ENCODE measurements around the gene SLC35E1. TPM values are rescaled to one million over a fixed set of nuclear protein-coding genes. Genes with fewer than 3 reads are reported as not detected.

The SLC35E1 gene
- total RNA-seq, 1 donor from 2014 or later: 63.1 TPM

DNA sequence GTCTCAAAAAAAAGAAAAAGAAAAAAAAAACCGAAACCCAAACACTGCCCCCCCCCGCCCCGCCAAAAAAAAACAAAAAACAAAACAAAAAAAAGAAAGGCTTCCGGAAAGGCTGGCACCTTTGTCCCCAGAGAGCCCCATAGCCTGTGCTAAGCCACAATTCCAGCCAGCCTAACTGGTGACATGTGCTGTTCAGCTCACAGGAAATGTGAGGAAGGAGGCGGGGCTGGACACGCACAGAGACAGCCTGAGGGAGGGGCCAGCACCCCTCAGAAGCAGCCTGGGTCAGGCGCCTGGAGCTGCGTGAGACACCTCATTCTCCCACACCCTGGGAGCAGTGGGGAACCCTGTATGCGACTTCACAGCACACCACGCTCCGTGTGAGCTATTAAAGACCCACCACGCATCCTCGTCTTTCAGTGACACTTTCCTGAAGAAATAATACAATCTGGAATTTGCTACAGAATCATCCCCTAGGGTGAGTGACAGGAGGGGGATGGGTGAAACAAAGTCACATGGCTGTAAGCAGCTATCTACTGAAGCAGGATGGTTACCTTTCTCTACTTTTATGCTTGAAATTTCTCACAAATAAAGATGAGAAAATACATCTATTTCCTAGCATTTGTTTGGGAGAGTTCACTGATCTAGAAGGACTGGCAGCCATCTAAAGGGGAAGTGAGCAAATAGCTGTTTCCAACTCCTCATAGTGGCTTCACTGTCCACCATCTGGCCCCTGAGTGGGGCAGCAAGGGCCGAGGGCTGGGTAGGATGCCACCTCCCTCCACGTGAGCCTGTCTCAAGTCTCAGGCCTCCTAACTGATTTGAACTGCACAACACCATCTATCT, 12.3 kb upstream of the SLC35E1 start:
- Mint-ChIP-seq H3K27ac (ENCODE audit: unreplicated experiment) (peak overlapping the region; percentile 84), H3K4me3 (ENCODE audit: unreplicated experiment) (peak overlapping the region; percentile 67), H3K36me3 (ENCODE audit: low read depth, unreplicated experiment) (peaks cover 9% of the 10 kb centered on the region), H3K4me1 (ENCODE audit: low read depth, unreplicated experiment) (peaks cover 60% of the 10 kb centered on the region), H3K9me3 (ENCODE audit: unreplicated experiment) (peaks cover 2% of the 10 kb centered on the region), H3K27me3 (ENCODE audit: low read depth, unreplicated experiment) (no peaks in the 10 kb centered on the region)
- Histone ChIP-seq H3K9ac (ENCODE audit: low read length) (peak overlapping the region; percentile 55), H3K27me3 (ENCODE audit: insufficient read depth, low read length) (no peaks in the 10 kb centered on the region), H3K4me3 (ENCODE audit: insufficient read depth, low read depth, low read length) (no peak overlapping the region), H3K4me1 (ENCODE audit: insufficient read depth, low read length) (peaks cover 48% of the 10 kb centered on the region), H3K36me3 (ENCODE audit: insufficient read depth, low read length) (no peaks in the 10 kb centered on the region), H3K27ac (ENCODE audit: low read depth, low read length) (peak overlapping the region; percentile 36), H3K79me2 (ENCODE audit: insufficient read depth, low read length) (peaks cover 98% of the 10 kb centered on the region), H4K20me1 (ENCODE audit: insufficient read depth, low read length) (peaks cover 98% of the 10 kb centered on the region), H3K9me3 (ENCODE audit: insufficient read depth, low read depth, low read length) (no peaks in the 10 kb centered on the region), H3K4me2 (ENCODE audit: low read length) (peak overlapping the region; percentile 80), H2AFZ (ENCODE audit: low read depth, low read length) (no peak overlapping the region)
- FAIRE-seq: no peak
- peak; percentile 66 for DNase-seq (ENCODE audit: low read depth)
- TF ChIP-seq EZH2 (IDR thresholded peaks at IDR 0.05; ENCODE audit: insufficient read depth, low read length): no peak
- TF ChIP-seq, protein P1, sequence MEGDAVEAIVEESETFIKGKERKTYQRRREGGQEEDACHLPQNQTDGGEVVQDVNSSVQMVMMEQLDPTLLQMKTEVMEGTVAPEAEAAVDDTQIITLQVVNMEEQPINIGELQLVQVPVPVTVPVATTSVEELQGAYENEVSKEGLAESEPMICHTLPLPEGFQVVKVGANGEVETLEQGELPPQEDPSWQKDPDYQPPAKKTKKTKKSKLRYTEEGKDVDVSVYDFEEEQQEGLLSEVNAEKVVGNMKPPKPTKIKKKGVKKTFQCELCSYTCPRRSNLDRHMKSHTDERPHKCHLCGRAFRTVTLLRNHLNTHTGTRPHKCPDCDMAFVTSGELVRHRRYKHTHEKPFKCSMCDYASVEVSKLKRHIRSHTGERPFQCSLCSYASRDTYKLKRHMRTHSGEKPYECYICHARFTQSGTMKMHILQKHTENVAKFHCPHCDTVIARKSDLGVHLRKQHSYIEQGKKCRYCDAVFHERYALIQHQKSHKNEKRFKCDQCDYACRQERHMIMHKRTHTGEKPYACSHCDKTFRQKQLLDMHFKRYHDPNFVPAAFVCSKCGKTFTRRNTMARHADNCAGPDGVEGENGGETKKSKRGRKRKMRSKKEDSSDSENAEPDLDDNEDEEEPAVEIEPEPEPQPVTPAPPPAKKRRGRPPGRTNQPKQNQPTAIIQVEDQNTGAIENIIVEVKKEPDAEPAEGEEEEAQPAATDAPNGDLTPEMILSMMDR (IDR thresholded peaks at IDR 0.05; ENCODE audit: insufficient read depth, low read depth, low read length): no peak

DNA sequence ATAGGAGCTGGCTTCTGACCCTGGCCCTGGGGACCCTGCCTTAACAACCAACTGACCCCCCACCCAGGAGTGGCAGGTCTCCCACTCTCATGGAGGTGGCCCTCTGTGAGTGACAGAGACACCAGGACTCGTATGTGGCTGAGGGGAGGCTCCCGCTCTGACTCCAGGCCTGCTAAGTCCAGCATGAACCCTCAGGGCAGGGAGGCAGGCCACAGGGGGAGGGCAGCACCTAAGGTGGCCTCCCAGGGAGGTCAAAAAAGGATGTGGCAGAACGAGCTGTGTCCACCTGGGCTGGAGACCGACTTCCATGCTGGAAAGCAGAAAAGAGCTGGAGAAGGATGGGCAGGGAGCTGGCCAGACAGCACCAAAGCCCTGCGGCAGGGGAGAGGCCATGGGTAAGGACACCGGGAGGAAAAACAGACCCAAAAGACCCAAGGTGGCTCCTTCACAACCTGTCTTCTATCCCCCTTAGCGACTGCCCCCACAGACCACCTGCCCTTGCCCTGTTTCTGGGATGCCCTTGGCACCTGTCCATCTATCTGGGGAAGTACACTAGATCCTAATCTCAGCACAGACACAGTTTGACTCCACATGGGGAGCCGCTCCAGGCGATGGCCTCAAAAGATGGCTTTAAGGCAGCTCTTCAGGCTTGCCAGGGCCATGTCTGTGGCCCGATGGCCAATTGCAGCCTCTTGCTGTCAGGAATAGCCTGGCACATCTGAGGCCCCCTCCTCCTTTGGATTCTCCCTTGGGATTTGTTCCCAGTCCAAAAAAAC, 10.5 kb upstream of the SLC35E1 start:
- H3K36me3 ChIP-seq (ENCODE audit: insufficient read depth, low read length): peaks cover 2% of the 10 kb centered on the region
- Mint-ChIP-seq H3K36me3 (ENCODE audit: low read depth, unreplicated experiment) (peaks cover 15% of the 10 kb centered on the region), H3K27me3 (ENCODE audit: low read depth, unreplicated experiment) (no peaks in the 10 kb centered on the region), H3K4me3 (ENCODE audit: unreplicated experiment) (no peak overlapping the region), H3K9me3 (ENCODE audit: unreplicated experiment) (peaks cover 2% of the 10 kb centered on the region), H3K27ac (ENCODE audit: unreplicated experiment) (peak overlapping the region; percentile 75), H3K4me1 (ENCODE audit: low read depth, unreplicated experiment) (peaks cover 47% of the 10 kb centered on the region)
- peaks cover 35% of the 10 kb centered on the region for H3K4me1 ChIP-seq (ENCODE audit: insufficient read depth, low read length)
- no peak overlapping the region for H3K4me3 ChIP-seq (ENCODE audit: insufficient read depth, low read depth, low read length)
- DNase-seq (ENCODE audit: low read depth) (no peak), FAIRE-seq (no peak)
- no peak overlapping the region for H3K4me2 ChIP-seq (ENCODE audit: low read length)
- H4K20me1 ChIP-seq (ENCODE audit: insufficient read depth, low read length): peaks cover 98% of the 10 kb centered on the region
- H3K9ac ChIP-seq (ENCODE audit: low read length): no peak overlapping the region
- H3K27me3 ChIP-seq (ENCODE audit: insufficient read depth, low read length): no peaks in the 10 kb centered on the region
- TF ChIP-seq, protein P1 (IDR thresholded peaks at IDR 0.05; ENCODE audit: insufficient read depth, low read depth, low read length): no peak
- no peak for TF ChIP-seq EZH2 (IDR thresholded peaks at IDR 0.05; ENCODE audit: insufficient read depth, low read length)
- H3K27ac ChIP-seq (ENCODE audit: low read depth, low read length): no peak overlapping the region
- H3K79me2 ChIP-seq (ENCODE audit: insufficient read depth, low read length): peaks cover 97% of the 10 kb centered on the region
- no peak overlapping the region for H2AFZ ChIP-seq (ENCODE audit: low read depth, low read length)
- H3K9me3 ChIP-seq (ENCODE audit: insufficient read depth, low read depth, low read length): no peaks in the 10 kb centered on the region

All from astrocyte (in vitro differentiated cells and primary cell).